GM10266 (cell line): ENCODE results near the gene FTSJ1.

ENCODE experiments used
- DNase-seq: peaks from one replicate; pipeline ENCODE4 v3.0.0; 2012; ENCODE audit errors: extremely low spot score
- CTCF ChIP-seq: IDR thresholded peaks from 2 replicates; pipeline ENCODE4 v1.5.1; 2012; ENCODE audit warnings: mild to moderate bottlenecking, low read depth; ENCODE audit not compliant: control insufficient read depth, insufficient read depth; ENCODE audit errors: missing control alignments

Gene FTSJ1

GRCh38 chrX:48468247-48468671 lies 7.7 kb upstream of the FTSJ1 start:
- peak; percentile 37 for DNase-seq
- no peak for TF ChIP-seq CTCF

GRCh38 chrX:48468693-48469691 lies 7.0 kb upstream of the FTSJ1 start:
- peak; percentile 37 for TF ChIP-seq CTCF
- DNase-seq: peak; percentile 39

GRCh38 chrX:48470110-48470832 lies 5.7 kb upstream of the FTSJ1 start, which contains the start of gene SLC38A5:
TSS of gene SLC38A5 (minus strand) at chrX:48470260. CDS start at chrX:48467924, 2,336 bp downstream.
- TF ChIP-seq CTCF: no peak
- no peak for DNase-seq

- DNase-seq: no peak
- TF ChIP-seq CTCF: no peak
These were observed 5.2 kb upstream of the FTSJ1 start for GRCh38 chrX:48470833-48471118.

- no peak for DNase-seq
- no peak for TF ChIP-seq CTCF
These were observed 4.5 kb upstream of the FTSJ1 start for GRCh38 chrX:48471504-48471903.

- no peak for DNase-seq
- TF ChIP-seq CTCF: no peak
These were observed 3.8 kb upstream of the FTSJ1 start for GRCh38 chrX:48472225-48472624.
